GM12878 (cell line): ENCODE results near the gene NOL4L. TPM values are rescaled to one million over a fixed set of nuclear protein-coding genes. Genes with fewer than 3 reads are reported as not detected.

Experiments
- ATAC-seq: fragments of 200-7000 bp; cut with Tn5 transposase; 3 replicates; pipeline ENCODE4 v1.9.1; 2020; ENCODE audit warnings: mild to moderate bottlenecking, moderate library complexity
- BruUV-seq: library from RNA; stranded (reverse); fragments of 400-500 nt; replicated peaks from 2 replicates; lab custom pipeline; 2021; lab: Mats Ljungman, UMichigan
- CTCF ChIA-PET: fragments of 300-600 bp; sonication (Branson Sonifier 250); formaldehyde crosslinking; extraction: SDS; loops from one replicate; lab custom pipeline; 2021; ENCODE audit warnings: inconsistent platforms; lab: Yijun Ruan, JAX
- POLR2A ChIA-PET: fragments of 350-600 bp; formaldehyde crosslinking; extraction: SDS; loops from one replicate; lab custom pipeline; 2021; ENCODE audit warnings: inconsistent platforms; lab: Charles Lee
- RAD21 ChIA-PET: fragments of 300-600 bp; sonication (Branson Sonifier 250); formaldehyde crosslinking; loops from one replicate; lab custom pipeline; 2023; ENCODE audit warnings: antibody characterized with exemption; ENCODE audit not compliant: unreplicated experiment; lab: Charles Lee
- SMC1A ChIA-PET: fragments of 300-600 bp; sonication (Branson Sonifier 250); formaldehyde crosslinking; loops from one replicate; lab custom pipeline; 2023; ENCODE audit not compliant: unreplicated experiment, uncharacterized antibody; lab: Charles Lee
- DNase-seq: peaks from one replicate; pipeline ENCODE4 v3.0.0-alpha.2; 2011; ENCODE audit warnings: low read depth, low spot score
- FAIRE-seq: peaks from 3 replicates; lab custom pipeline; 2011; peaks lifted over from hg19 to GRCh38; lab: Jason Lieb, UNC
- H2AFZ ChIP-seq: 2 replicates; pipeline ENCODE4 v1.6.0; 2011; ENCODE audit warnings: low read depth, low read length, control low read depth; ENCODE audit not compliant: control insufficient read depth
- H3K27ac ChIP-seq: 2 replicates; pipeline ENCODE4 v1.5.1; 2011; ENCODE audit warnings: control low read depth; ENCODE audit not compliant: control insufficient read depth, insufficient read depth
- H3K27me3 ChIP-seq, 2 experiments: replicated peaks in 1 of 2; 2 replicates each; pipeline versions ENCODE4 v1.6.0 to v1.6.1; 2011; ENCODE audit warnings: low read length in 1 of 2; ENCODE audit not compliant: control insufficient read depth in 2 of 2, insufficient read depth in 2 of 2
- H3K36me3 ChIP-seq, 2 experiments: 2 replicates each; pipeline ENCODE4 v1.5.1; 2011; ENCODE audit warnings: low read length in 1 of 2; ENCODE audit not compliant: control insufficient read depth in 2 of 2, insufficient read depth in 2 of 2
- H3K4me1 ChIP-seq: 2 replicates; pipeline ENCODE4 v1.6.1; 2011; ENCODE audit warnings: mild to moderate bottlenecking, low read length, moderate library complexity, mixed read lengths; ENCODE audit not compliant: control insufficient read depth, insufficient read depth
- H3K4me2 ChIP-seq: 2 replicates; pipeline ENCODE4 v1.6.0; 2011; ENCODE audit warnings: control low read depth; ENCODE audit not compliant: control insufficient read depth, insufficient read depth
- H3K4me3 ChIP-seq: fragments of 200-600 bp; sonication (generic); 2 replicates; pipeline ENCODE4 v1.5.1; 2016
- H3K79me2 ChIP-seq: 2 replicates; pipeline ENCODE4 v1.6.0; 2011; ENCODE audit warnings: low read length; ENCODE audit not compliant: control insufficient read depth, insufficient read depth
- H3K9ac ChIP-seq: 2 replicates; pipeline ENCODE4 v1.8.0; 2011; ENCODE audit warnings: low read length, control low read depth, mixed read lengths; ENCODE audit not compliant: control insufficient read depth, insufficient read depth
- H3K9me3 ChIP-seq: replicated peaks from 3 replicates; pipeline ENCODE4 v1.5.1; 2011; ENCODE audit warnings: mild to moderate bottlenecking, low read length; ENCODE audit not compliant: control insufficient read depth, insufficient read depth
- H4K20me1 ChIP-seq: 2 replicates; pipeline ENCODE4 v1.6.0; 2011; ENCODE audit not compliant: control insufficient read depth, insufficient read depth
- CBX5 ChIP-seq: sonication (generic); IDR thresholded peaks from 2 replicates; pipeline ENCODE4 v1.6.1; 2016; ENCODE audit warnings: low read depth, moderate library complexity, mild to moderate bottlenecking, inconsistent platforms
- FOXM1 ChIP-seq: IDR thresholded peaks from 2 replicates; pipeline ENCODE4 v1.6.1; 2012; ENCODE audit warnings: low read depth, mild to moderate bottlenecking, inconsistent platforms, low read length, moderate library complexity
- MYB ChIP-seq: fragments of 150-350 bp; IDR thresholded peaks from 2 replicates; pipeline ENCODE4 v1.6.1; 2014; ENCODE audit warnings: mild to moderate bottlenecking, low read depth, low read length, borderline replicate concordance
- RELA ChIP-seq: fragments of 450-650 bp; IDR thresholded peaks from 2 replicates; pipeline ENCODE4 v1.8.0; 2014; ENCODE audit warnings: borderline replicate concordance; ENCODE audit not compliant: partially characterized antibody
- SUZ12 ChIP-seq: fragments of 200-600 bp; sonication (generic); IDR thresholded peaks from one replicate; pipeline ENCODE4 v1.6.1; 2018; ENCODE audit warnings: antibody characterized with exemption, mild to moderate bottlenecking; ENCODE audit not compliant: unreplicated experiment
- TCF7 ChIP-seq: IDR thresholded peaks from 2 replicates; pipeline ENCODE4 v1.6.1; 2014; ENCODE audit warnings: antibody characterized with exemption, borderline replicate concordance
- ZNF24 ChIP-seq: fragments of 450-650 bp; IDR thresholded peaks from 2 replicates; pipeline ENCODE4 v1.6.1; 2017; ENCODE audit warnings: antibody characterized with exemption, mild to moderate bottlenecking
- WGBS: methylation state at CpG from one replicate; pipeline ENCODE4 v1.1.6; 2016; ENCODE audit warnings: low lambda C conversion rate; ENCODE audit not compliant: insufficient replicate concordance, insufficient coverage; ENCODE audit errors: missing lambda C conversion rate; 5-methylcytosine and 5-hydroxymethylcytosine counted together
- in situ Hi-C: fragments of 300-500 bp; cut with MboI; formaldehyde crosslinking; loops from 9 replicates; pipeline ENCODE4 v1.14.3; 2018; ENCODE audit warnings: mixed read lengths
- intact Hi-C: fragments of 100-400 bp; cut with micrococcal nuclease; formaldehyde crosslinking; loops from one replicate; pipeline ENCODE4 v1.14.2; 2022; ENCODE audit not compliant: unreplicated experiment
- polyA plus RNA-seq, 11 experiments: library from polyadenylated mRNA; depleted of rRNA in 4 of 11; unstranded in 6 of 11; stranded (reverse) in 5 of 11; fragments of >200 nt; fragmentation: Nextera tagmentation in 4 of 11; fragmentation: Illumina TruSeq in 1 of 11; extraction: Ambion mirVana in 4 of 11; extraction: Trizol in 1 of 11; gene quantifications; 1 replicate in 1 of 11; 2 replicates in 10 of 11; pipeline versions ENCODE4 v1.2.1 to v1.2.3, GENCODE V29; 2011 to 2016; ENCODE audit warnings: inconsistent platforms in 2 of 11, missing spikeins in 2 of 11, low read depth in 1 of 11
- total RNA-seq, 4 experiments: library from RNA; depleted of rRNA in 3 of 4; stranded (reverse); fragments of >200 nt in 3 of 4; fragmentation: Illumina TruSeq in 1 of 4; extraction: Trizol in 1 of 4; gene quantifications; 2 replicates each; pipeline versions ENCODE4 v1.2.1 to v1.2.3, GENCODE V29; 2013 to 2021
- TF ChIP-seq, protein P1 (sequence below): fragments of 450-650 bp; formaldehyde crosslinking; IDR thresholded peaks from 2 replicates; pipeline ENCODE4 v1.4.0; 2020; ENCODE audit warnings: mild to moderate bottlenecking, moderate library complexity
- TF ChIP-seq, protein P2 (sequence below), 3 experiments: IDR thresholded peaks in 2 of 3; conservative IDR thresholded peaks in 1 of 3; 2 replicates each; pipeline ENCODE4 v1.5.1; 2011; ENCODE audit warnings: low read depth in 3 of 3, low read length in 3 of 3, mild to moderate bottlenecking in 3 of 3, control low read depth in 2 of 3, moderate library complexity in 2 of 3, inconsistent platforms in 1 of 3, mixed read lengths in 1 of 3; ENCODE audit not compliant: control insufficient read depth in 2 of 3, insufficient read depth in 1 of 3; ENCODE audit errors: extremely low read depth in 1 of 3

NOL4L gene
- total and polyA plus RNA-seq, 10 of the 15 experiments (the other 5 are each of a cell fraction or from before 2014, with no cell fraction given), result 2.3 to 24.0 (median 8.0) TPM

DNA sequence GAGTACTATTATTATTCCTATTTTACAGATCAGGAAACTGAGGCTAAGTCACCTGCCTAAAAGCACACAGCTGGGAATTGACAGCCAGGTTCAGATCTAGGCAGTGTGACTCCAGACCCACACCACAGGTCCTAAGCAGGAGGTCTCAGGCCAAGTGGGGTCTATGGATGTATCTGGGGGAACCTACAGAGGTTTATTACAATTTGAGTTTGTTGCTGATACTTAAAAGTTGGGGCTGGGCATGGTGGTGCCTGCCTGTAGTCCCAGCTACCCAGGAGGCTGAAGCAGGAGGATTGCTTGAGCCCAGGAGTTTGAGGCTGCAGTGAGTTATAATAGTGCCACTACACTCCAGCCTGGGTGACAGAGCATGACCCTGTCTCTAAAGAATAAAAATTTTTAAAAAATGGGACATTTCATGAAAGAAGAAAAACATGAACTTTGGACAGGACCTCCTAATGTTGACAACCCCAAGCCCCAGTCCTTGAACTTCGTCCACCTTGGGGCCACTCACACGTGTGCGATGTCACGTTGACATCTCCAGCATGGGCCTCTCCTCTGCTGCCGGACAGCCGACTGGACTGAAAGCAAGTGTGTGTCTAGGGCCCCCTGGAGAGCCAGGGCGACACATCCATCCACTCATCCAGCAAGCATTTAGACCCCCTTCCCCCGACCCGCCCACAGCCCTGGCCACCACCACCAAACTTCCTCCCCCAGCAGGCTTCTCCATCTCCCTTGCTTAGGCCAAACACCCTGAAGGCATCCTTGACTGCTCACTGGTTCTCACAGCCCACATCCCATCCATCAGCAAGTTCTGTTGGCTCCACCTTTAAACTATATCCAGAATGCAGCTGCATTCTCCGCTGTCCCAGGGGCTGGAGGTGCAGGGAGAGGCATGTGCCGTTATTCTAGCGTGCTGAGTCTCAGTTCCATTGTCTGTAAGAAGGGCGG, 40.0 kb downstream of the NOL4L start:
- H3K9ac ChIP-seq, result no peak overlapping the region
- in situ Hi-C loops, result no loop called here
- no peak overlapping the region for H3K27ac ChIP-seq
- H3K9me3 ChIP-seq, result no peaks in the 10 kb centered on the region
- DNase-seq (no peak), FAIRE-seq (no peak), ATAC-seq (no peak)
- H3K4me1 ChIP-seq, result peaks cover 6% of the 10 kb centered on the region
- no peak overlapping the region for H3K4me2 ChIP-seq
- no peaks in the 10 kb centered on the region for H3K79me2 ChIP-seq
- no TSS peak for BruUV-seq
- CTCF ChIA-PET, result interaction anchor here (1.6 kb wide), 1 partner anchor 12 kb away, joined by 4 read pairs; no protein-coding TSS in a partner anchor
- no peaks in the 10 kb centered on the region for H3K36me3 ChIP-seq
- intact Hi-C loops, result no loop called here
- RAD21 ChIA-PET, result interaction anchor here (1.6 kb wide), 1 partner anchor 107 kb away, joined by 6 read pairs; no protein-coding TSS in a partner anchor
- 61% methylated on average over 13 of the region's 13 CpGs for WGBS
- H4K20me1 ChIP-seq, result no peaks in the 10 kb centered on the region
- no peaks in the 10 kb centered on the region for H3K27me3 ChIP-seq
- H2AFZ ChIP-seq, result no peak overlapping the region
- TF ChIP-seq TCF7 (peak; percentile 37; the same call in 1 of the 2 replicates), SUZ12 (no peak), CBX5 (no peak), ZNF24 (no peak)
- TF ChIP-seq, all 136 proteins: peak for 1
- ChIA-PET POLR2A (interaction anchor here (1.0 kb wide), 1 partner anchor 21 kb away, joined by 3 read pairs; no protein-coding TSS in a partner anchor), SMC1A (no interaction called here)
- H3K4me3 ChIP-seq, result no peak overlapping the region

DNA sequence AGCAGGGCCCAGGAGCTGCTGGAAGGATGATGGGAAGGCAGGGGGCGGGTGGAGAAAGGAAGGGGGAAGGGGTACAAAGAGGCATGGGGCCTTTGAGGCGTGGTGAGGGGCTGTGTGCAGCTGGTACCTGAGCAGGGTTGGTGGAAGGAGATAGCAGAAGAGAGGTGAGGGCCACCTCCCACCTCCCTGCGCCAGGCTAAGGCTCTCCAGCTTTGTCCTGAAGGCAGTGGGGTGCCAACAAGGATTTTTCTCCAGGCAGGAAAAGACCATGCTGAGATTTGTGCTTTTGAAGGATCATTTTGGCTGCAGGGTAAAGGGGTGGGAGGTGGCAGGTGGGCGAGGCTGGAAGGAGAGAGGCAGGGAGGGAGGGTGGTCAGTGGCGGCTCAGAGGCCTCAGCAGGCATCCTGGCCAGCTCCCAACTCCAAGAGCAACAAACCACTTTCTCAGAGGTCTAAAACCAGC, 40.8 kb downstream of the NOL4L start:
- CTCF ChIA-PET, result no interaction called here
- in situ Hi-C loops, result no loop called here
- ATAC-seq (no peak), FAIRE-seq (no peak), DNase-seq (no peak)
- Histone ChIP-seq H2AFZ (no peak overlapping the region), H3K27ac (no peak overlapping the region), H3K4me2 (no peak overlapping the region), H4K20me1 (no peaks in the 10 kb centered on the region), H3K9ac (no peak overlapping the region), H3K9me3 (no peaks in the 10 kb centered on the region), H3K27me3 (no peaks in the 10 kb centered on the region), H3K36me3 (no peaks in the 10 kb centered on the region), H3K4me1 (peaks cover 15% of the 10 kb centered on the region), H3K79me2 (no peaks in the 10 kb centered on the region), H3K4me3 (no peak overlapping the region)
- intact Hi-C loops, result no loop called here
- POLR2A ChIA-PET, result interaction anchor here (1.0 kb wide), 1 partner anchor 21 kb away, joined by 3 read pairs; no protein-coding TSS in a partner anchor
- whole genome bisulfite sequencing, result 48% methylated on average over 4 of the region's 5 CpGs
- SMC1A ChIA-PET, result no interaction called here
- no TSS peak for BruUV-seq
- RAD21 ChIA-PET, result interaction anchor here (1.6 kb wide), 1 partner anchor 108 kb away, joined by 6 read pairs; no protein-coding TSS in a partner anchor
- TF ChIP-seq MYB (no peak), FOXM1 (no peak), RELA (no peak)
- TF ChIP-seq, protein P1, sequence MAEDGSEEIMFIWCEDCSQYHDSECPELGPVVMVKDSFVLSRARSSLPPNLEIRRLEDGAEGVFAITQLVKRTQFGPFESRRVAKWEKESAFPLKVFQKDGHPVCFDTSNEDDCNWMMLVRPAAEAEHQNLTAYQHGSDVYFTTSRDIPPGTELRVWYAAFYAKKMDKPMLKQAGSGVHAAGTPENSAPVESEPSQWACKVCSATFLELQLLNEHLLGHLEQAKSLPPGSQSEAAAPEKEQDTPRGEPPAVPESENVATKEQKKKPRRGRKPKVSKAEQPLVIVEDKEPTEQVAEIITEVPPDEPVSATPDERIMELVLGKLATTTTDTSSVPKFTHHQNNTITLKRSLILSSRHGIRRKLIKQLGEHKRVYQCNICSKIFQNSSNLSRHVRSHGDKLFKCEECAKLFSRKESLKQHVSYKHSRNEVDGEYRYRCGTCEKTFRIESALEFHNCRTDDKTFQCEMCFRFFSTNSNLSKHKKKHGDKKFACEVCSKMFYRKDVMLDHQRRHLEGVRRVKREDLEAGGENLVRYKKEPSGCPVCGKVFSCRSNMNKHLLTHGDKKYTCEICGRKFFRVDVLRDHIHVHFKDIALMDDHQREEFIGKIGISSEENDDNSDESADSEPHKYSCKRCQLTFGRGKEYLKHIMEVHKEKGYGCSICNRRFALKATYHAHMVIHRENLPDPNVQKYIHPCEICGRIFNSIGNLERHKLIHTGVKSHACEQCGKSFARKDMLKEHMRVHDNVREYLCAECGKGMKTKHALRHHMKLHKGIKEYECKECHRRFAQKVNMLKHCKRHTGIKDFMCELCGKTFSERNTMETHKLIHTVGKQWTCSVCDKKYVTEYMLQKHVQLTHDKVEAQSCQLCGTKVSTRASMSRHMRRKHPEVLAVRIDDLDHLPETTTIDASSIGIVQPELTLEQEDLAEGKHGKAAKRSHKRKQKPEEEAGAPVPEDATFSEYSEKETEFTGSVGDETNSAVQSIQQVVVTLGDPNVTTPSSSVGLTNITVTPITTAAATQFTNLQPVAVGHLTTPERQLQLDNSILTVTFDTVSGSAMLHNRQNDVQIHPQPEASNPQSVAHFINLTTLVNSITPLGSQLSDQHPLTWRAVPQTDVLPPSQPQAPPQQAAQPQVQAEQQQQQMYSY, result no peak
- TF ChIP-seq, protein P2, sequence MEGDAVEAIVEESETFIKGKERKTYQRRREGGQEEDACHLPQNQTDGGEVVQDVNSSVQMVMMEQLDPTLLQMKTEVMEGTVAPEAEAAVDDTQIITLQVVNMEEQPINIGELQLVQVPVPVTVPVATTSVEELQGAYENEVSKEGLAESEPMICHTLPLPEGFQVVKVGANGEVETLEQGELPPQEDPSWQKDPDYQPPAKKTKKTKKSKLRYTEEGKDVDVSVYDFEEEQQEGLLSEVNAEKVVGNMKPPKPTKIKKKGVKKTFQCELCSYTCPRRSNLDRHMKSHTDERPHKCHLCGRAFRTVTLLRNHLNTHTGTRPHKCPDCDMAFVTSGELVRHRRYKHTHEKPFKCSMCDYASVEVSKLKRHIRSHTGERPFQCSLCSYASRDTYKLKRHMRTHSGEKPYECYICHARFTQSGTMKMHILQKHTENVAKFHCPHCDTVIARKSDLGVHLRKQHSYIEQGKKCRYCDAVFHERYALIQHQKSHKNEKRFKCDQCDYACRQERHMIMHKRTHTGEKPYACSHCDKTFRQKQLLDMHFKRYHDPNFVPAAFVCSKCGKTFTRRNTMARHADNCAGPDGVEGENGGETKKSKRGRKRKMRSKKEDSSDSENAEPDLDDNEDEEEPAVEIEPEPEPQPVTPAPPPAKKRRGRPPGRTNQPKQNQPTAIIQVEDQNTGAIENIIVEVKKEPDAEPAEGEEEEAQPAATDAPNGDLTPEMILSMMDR (IDR thresholded peaks at IDR 0.05 in 2 of 3, conservative IDR thresholded peaks at IDR 0.05 in 1 of 3; ENCODE audit: control insufficient read depth in 2 of 3, extremely low read depth in 1 of 3, insufficient read depth in 1 of 3, low read depth in 3 of 3, low read length in 3 of 3), result no peak
